ENCODE results near the gene GRHL3.

GRHL3 gene

GRCh38 chr1:24373044-24373443 is 53.9 kb downstream of the GRHL3 start:
- no peak for DNase-seq (ENCODE audit: low spot score)

DNA sequence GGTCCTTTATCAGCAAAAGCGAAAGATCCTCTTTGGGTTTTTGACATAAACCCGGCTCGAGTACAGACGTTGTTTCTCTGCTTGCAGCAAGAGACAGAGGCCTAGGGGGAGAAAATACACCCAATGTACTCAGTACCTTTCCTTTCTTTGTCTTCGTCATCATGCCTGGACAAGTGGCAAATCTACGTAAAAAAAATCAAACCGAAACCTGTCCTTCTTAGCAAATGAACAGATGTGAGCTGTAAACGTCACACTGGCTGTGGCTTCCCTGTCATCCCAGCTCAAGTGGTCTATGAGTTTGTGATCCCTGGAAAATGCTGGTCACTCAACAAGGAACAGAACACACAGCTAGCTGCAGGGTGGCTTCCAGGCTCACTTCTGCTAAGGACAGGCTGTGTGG is 54.6 kb downstream of the GRHL3 start:
- DNase-seq (ENCODE audit: low spot score) = no peak

DNA sequence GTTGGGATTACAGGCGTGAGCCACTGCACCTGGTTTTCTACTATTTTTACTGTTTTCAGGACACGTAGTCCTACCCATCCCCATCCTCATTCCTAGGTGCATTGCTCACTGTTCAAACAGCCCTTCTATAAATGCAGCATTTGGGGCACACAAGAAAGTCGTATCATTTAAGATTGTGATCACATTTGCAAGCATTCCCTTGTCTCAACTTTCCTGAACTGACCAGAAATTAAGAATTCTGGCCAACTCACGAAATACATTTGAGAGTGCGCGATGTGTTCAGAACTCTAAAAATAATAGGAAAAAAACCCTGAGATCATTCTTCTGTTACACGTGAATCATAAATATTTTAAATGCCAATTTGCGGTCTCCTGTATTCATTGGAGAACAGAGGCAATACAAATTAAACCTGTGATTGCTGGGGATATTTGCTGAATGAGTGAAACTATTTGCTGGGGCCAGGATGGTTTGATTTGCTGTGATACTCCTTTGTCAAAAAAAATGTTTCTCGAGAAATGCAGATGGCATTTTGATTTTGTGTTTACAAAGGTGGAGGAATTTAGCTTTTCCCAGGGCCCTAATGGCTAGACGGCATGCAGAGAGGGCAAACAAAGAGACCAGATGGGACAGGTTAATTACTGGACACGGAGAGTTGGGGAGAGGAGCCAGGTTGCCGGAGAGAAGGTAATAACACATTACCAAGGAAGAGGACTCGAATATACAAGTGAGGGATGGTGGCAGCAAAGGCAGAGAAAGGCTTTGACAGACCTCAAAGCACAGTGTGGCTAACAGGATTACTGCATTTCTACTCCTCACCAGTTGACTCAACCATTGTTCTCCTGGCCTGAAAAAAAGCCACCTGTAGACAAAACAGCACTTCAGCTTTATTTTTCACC is 56.0 kb downstream of the GRHL3 start:
- no peak for DNase-seq (ENCODE audit: low spot score)

GRCh38 chr1:24379733-24380315 is 60.7 kb downstream of the GRHL3 start:
- DNase-seq (ENCODE audit: low spot score) = peak; percentile 55

GRCh38 chr1:24380508-24380907 is 61.4 kb downstream of the GRHL3 start:
- DNase-seq (ENCODE audit: low spot score) = no peak

DNA sequence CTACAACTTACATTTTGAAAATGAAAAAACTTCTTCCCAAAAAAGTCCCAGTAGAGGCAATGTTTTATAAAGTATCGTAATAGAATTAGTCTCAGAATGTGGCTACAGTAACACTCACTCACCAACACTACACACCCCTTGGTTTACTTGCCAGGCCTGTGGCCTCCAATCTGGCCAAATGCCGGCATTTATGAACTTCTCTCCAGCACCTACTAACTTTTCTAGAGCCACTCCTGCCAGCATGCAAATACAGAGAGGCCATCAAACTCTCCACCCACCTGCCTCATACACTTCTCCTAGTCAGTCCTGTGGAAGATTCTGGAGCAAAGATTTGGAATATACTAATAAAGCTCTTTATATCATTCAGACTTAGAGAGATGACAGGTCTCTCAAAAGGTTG is 62.1 kb downstream of the GRHL3 start:
- no peak for DNase-seq (ENCODE audit: low spot score)

DNA sequence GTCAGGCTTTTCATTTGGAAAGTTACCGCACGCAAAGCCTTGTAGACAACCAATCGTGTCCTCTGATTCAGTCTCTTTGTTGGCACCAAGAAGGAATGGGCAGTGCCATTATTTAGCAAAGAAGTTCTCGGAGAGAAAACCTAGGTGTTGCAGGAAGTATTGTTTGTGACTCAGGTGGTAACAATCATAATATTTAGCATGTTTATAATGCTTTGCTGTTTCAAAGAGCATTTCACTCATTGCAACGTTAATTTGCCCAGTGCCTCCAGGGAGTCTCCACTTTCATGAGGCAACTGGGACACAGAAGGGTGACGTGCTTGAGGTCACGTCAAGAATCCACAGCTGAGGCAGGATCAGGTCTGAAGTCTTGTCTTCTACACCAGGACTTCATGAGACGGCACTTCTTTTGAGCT is 63.0 kb downstream of the GRHL3 start:
- no peak for DNase-seq (ENCODE audit: low spot score)

DNA sequence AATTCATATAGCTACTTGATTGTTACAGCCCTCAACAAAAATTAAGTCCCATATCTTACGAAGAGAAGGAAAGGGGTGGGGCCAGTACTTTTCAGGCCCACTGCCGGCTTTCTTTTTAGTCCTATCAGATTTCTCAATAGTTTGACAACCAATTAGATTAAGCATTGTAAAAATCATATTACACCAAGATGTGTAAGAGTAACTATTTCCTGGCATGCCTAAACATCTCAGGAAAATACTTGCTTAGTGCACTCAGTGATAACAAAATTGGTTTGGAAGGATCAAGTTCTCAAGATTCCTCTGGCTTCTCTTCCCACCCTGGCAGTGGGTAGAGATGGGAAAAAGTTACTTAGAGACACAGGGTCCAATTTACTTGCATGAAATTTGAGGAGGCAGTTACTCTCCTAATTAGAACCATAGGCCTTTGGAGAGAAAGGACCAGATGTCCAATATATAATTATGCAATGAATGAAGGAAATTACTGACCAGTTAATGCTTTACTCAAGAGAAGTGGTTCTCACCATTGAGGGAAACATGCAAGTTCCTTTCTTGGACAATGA is 64.3 kb downstream of the GRHL3 start:
- no peak for DNase-seq (ENCODE audit: low spot score)

- DNase-seq (ENCODE audit: low spot score) = peak; percentile 66
These were observed 65.3 kb downstream of the GRHL3 start for GRCh38 chr1:24384251-24385090.

GRCh38 chr1:24385160-24385940 is 66.2 kb downstream of the GRHL3 start:
- no peak for DNase-seq (ENCODE audit: low spot score)

- no peak for DNase-seq (ENCODE audit: low spot score)
These were observed 67.1 kb downstream of the GRHL3 start for GRCh38 chr1:24386241-24386640.

DNA sequence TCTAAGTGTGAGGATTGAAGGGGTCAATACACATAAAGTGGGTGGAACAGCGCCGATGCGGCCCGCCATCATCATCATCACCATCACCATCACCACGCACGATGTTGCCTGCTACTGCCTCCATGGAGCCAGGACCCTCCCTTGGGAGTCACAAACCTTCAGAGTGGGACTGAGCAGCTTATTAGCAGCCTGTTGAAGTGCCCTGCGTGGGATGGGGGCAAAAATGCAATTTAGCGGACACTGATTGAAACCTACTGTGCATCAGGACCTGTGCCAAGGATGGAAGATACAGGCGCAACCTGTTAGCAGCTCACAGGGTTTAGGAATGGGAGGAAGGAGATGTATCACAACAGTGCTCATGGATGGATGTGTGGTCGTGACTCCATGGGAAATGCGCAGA is 67.8 kb downstream of the GRHL3 start:
- DNase-seq (ENCODE audit: low spot score) = no peak

- DNase-seq (ENCODE audit: low spot score) = no peak
These were observed 68.5 kb downstream of the GRHL3 start for GRCh38 chr1:24387636-24388175.

DNA sequence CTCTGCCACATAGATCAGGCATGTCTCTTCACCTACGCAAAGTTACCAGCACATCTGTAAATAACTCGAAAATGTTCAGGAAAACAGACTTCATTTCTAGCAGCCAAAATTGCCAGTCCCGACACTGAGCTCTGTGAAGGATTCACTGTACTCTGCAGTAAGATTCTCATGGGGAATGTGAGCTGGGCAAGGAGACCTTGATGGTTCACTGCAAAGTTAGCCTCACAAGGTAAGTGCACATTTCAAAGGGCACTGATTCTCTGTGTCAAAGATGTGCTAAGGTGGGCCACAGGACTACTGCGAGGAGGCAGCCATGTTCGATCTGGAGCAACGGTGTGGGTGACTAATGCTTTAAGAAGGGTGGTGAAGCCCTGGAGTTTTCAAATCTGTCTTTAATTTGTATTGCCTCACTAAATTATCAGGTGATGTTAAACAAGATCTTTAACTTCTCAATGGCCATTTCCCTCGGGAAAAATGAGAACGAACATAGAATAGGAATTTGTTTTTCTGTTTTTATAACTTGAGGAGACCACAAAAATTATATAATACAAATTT is 69.3 kb downstream of the GRHL3 start:
- DNase-seq (ENCODE audit: low spot score) = no peak

DNA sequence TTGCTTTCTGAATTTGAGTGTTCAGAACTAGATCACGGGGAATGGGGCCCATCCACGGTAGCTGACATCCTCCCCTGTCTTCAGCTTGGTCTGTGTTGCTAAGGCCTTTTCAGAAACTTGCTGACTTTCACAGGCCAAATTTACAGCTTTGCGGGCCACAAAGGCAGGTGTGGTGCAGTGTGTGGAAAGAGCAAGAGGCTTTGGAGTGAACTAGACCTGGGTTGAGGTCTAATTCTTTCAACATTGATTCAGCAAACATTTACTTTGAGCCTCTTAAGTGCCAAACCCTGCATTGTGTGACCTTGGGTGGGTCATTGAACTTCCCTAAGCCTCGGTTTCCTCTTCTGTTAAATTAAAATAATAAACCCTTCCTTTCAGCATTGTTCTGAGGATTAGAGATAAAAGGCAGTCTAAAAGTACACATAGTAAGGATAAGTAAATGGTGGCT is 70.1 kb downstream of the GRHL3 start:
- no peak for DNase-seq (ENCODE audit: low spot score)

DNA sequence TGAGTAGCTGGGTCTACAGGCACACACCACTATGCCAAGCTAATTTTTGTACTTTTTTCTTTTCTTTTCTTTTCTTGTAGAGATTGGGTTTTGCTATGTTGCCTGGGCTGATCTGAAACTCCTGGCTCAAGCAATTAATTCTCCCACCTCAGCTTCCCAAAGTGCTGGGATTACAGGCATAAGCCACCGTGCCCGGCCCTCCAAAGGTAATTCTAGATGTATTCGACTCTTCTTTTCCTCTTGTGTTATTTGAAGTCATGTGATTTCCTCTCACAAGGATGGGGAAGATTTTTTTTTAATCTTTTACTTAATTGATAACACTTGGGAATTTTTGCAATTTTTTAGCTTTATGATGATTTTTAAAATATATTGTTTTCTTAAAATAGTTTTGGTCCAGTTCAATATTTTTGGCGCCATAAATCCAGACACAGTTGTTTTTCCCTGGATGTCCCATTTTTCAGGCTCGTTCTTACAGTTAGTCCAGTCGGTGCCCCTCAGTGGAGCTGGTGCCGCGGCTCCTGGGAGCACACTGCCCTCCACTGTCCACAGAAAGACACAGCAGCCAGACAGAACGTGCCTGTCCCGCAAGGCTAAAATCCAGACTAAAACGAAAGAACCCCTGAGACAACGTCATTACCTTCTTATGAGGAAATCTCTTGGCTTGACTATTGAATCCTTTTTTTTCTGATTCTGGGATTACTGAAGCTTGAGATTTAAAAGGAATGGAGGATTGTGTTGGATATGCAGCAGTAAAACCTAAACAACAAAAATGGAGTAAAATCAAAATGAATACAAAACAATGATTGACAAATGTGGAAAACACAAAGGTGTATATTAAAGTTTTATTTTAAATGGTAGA is 72.0 kb downstream of the GRHL3 start:
- peak; percentile 83 for DNase-seq (ENCODE audit: low spot score)

- peak; percentile 49 for DNase-seq (ENCODE audit: low spot score)
These were observed 72.9 kb downstream of the GRHL3 start for GRCh38 chr1:24391882-24392603.

DNA sequence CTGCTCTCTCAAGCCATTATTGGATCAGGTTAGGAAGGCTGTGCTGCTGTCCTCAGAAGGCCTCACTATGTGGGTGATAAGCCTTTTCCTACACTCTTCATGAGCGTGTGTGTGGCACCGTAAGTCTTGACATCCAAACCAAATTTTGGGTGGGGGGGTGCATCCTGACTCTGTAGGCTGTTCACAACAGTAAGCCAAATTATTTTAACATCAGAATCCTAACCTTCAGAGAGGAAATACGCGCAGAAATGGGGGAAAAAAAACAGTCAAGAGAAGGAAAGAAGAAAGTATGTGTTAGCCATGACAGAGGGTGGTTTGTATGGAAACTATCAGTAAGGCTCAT is 73.4 kb downstream of the GRHL3 start:
- no peak for DNase-seq (ENCODE audit: low spot score)

DNA sequence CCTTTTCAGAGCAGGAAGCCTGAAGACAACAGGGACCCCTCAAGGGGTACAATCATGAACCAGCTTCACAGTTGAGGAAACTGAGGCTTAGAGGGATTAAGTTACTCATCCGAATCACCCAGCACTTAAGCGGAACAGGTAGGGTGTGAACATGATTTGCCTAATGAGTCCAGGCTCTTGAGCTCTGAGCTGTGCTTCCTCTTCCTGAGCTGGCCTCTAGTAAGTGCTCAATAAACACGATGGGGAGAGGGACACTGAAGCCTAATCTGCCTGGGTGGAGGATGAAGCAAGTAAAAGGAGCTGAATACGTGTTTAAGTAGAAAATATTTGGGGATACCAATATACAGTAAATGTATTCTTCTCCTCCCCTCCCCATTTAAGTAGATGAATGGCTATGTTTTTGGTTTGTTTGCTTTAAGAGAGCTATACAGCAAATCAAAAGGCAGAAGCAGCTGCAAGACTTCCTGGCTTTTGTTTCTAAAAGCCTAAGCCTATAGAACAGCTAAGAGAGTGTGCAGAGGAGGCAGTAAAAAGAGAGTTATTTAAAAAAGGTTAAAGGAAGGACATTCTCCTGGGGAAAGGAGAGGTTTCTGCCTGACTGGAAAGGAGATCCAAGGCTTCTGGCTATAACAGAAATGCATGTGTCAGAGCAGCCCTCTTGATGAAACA is 74.0 kb downstream of the GRHL3 start:
- no peak for DNase-seq (ENCODE audit: low spot score)
